OCI-LY7 (cell line): Measurements from ENCODE around the gene UBXN7.

ENCODE experiments used
- CTCF ChIP-seq: fragments of 200-600 bp; sonication (generic); conservative IDR thresholded peaks from 2 replicates; pipeline ENCODE4 v1.5.1; 2014; ENCODE audit warnings: mild to moderate bottlenecking, antibody characterized with exemption, low read length, moderate library complexity, mixed read lengths
- EZH2phosphoT487 ChIP-seq: fragments of 200-600 bp; sonication (generic); IDR thresholded peaks from 2 replicates; pipeline ENCODE4 v1.6.1; 2018; ENCODE audit warnings: low read depth, borderline replicate concordance, mild to moderate bottlenecking, mixed run types, antibody characterized with exemption, low read length, moderate library complexity, mixed read lengths

- TF ChIP-seq CTCF (no peak), EZH2phosphoT487 (no peak)
Measured at GRCh38 chr3:196357905-196358304, 74.3 kb downstream of the UBXN7 start.
